HTR-8/SVneo (cell line): Measurements from ENCODE around the gene ABL2.
"Not testable (repeated sequence)": the region's sequence is repeated elsewhere in the genome, so short reads cannot be mapped to it uniquely, and the experiment has no call there.

ENCODE experiments used
- DNase-seq: peaks from one replicate; pipeline ENCODE4 v3.0.0; 2011; ENCODE audit warnings: low spot score, mixed read lengths; ENCODE audit not compliant: insufficient read length
- FAIRE-seq: peaks from 2 replicates; lab custom pipeline; 2011; peaks lifted over from hg19 to GRCh38; lab: Jason Lieb, UNC

The ABL2 gene

GRCh38 chr1:179175011-179175841 lies 54.3 kb downstream of the ABL2 start:
- FAIRE-seq: no peak
- no peak for DNase-seq

DNA sequence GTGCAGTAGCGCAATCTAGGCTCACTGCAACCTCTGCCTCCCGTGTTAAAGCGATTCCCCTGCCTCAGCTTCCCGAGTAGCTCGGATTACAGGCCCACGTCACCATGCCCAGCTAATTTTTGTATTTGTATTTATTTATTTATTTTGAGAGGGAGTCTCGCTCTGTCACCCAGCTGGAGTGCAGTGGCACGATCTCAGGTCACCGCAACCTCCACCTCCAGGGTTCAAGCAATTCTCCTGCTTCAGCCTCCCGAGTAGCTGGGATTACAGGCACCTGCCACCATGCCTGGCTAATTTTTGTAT lies 59.1 kb downstream of the ABL2 start:
- FAIRE-seq, DNase-seq: not testable (repeated sequence)

DNA sequence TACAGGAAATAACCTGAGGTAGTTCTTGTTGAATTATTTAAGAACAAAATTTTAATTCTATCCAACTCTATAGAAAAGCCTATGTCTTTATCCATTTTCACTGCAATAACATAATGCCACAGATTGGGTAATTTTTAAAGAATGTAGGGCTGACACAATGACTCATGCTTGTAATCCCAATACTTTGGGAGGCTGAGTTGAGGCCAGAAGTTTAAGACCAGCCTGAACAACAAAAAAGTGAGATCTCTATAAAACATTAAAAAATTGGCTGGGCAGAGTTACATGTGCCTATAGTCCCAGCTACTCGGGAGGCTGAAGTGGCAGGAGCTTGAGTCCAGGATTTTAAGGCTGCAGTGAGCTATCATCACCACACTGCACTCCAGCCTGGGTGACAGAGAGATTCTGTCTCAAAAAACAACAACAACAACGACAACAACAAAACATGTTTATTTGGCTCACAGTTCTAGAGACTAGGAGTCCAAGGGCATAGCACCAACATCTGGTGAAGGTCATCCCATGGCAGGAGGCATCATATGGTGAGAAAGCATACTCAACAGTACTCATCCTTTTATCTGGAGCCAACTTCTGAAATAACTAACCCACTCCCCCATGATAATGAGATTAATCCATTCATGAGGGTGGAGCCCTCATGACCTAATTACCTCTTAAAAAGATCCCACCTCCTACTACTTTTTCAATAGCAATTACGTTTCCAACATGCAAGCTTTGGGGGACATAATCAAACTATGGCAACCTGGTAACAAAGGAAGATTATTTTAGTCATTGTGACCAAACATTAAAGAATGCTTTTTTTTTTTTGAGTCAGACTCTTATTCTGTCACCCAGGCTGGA lies 59.6 kb downstream of the ABL2 start:
- DNase-seq (no peak), FAIRE-seq (no peak)

- FAIRE-seq: no peak
These were observed 60.9 kb downstream of the ABL2 start for GRCh38 chr1:179168536-179168935.

DNA sequence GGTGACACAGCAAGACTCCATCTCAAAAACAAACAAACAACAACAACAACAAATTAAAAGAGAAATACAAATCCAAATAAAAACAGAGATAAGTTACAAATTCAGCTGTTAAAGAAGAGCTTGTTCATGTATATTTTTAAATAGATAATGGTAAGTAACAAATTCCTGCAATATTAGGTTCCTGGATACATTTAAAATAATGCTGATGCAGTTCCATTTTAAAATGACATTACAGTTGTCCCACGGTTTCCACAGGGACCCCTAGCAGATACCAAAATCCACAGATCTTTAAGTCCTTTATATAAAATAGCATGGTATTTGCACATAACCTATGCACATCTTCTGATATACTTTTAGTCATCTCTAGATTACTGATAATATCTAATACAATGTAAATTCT lies 61.5 kb downstream of the ABL2 start:
- DNase-seq (no peak), FAIRE-seq (no peak)

More at GRCh38 chr1:179168536-179168935, 60.9 kb downstream of the ABL2 start:
- DNase-seq: no peak

DNA sequence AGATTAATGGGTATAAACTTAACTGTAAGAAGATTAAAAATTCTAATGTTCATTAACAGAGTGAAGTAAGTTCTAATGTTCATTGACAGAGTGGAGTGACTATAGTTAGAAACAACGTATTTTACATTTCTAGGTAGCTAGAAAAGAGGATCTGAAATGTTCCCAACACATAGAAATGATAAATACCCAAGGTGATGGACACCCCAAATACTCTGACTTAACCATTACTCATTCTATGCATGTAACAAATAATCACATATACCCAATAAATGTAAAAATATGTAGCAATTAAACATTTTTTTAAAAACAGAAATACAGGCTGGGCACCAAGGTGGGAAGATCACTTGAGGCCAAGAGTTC lies 62.1 kb downstream of the ABL2 start:
- FAIRE-seq: no peak
- no peak for DNase-seq

DNA sequence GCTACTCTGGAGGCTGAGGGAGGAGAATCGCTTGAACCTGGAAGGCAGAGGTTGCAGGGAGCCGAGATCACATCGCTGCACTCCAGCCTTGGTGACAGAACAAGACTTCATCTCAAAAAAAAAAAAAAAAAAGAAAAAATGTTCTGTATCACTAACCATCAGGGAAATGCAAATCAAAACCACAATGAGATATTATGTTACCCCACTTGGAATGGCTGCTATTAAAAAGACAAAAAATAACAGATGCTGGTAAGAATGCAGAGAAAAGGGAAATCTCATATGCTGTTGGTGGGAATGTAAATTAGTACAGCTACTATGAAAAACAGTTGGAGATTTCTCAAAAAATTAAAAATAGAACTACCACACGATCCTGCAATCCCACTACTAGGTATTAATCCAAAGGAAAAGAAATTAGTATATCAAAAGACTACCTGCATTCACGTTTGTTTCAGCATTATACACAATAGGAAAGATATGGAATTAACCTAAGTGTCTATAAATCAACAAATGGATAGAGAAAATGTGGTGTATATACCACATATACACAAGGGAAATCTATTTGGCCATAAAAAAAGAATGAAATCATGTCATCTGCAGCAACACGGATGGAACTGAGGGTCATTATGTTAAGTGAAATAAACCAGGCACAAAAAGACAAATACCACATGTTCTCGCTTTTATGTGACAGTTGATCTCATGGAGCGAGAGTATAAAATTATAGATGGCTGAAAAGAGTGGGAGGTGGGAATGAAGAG lies 62.6 kb downstream of the ABL2 start:
- DNase-seq: no peak
- no peak for FAIRE-seq

- no peak for FAIRE-seq
- DNase-seq: peak; percentile 59
These were observed 65.0 kb downstream of the ABL2 start for GRCh38 chr1:179164494-179164893.

DNA sequence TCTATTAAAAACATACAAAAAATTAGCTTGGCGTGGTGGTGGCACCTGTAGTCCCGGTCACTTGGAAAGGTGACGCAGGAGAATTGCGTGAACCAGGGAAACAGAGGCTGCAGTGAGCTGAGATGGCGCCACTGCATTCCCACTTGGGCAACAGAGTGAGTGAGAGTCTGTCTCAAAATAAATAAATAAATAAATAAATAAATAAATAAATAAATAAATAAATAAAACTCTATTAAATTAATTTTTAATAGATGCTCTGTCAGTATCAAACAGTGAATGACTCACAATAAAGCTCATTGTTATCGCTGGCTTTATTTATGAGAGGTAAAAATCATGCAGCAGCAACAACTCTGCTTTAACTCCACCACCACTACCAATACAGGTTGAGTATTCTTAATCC lies 72.8 kb downstream of the ABL2 start:
- DNase-seq (no peak), FAIRE-seq (no peak)

DNA sequence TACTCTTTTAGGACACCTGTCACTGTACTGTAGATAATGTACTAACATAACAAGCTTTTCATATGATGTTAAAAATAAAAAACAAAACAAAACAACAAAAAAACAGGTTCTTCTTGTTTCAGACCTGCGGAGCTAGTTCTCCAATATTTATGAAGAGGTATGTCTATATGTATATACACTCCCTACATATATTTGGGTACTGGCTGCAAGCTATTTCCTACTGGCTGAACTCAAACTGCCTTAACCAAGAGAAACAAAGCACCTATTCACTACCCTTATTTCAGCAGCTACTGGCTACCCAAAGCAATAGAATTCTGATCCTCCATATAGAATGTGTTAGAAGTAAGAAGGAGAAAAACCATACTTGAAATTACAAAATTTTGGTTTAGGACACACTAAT lies 73.5 kb downstream of the ABL2 start:
- FAIRE-seq: no peak
- no peak for DNase-seq

- FAIRE-seq (no peak), DNase-seq (no peak)
These were observed 73.9 kb downstream of the ABL2 start for GRCh38 chr1:179155615-179156014.

- DNase-seq (no peak), FAIRE-seq (no peak)
These were observed 75.0 kb downstream of the ABL2 start for GRCh38 chr1:179154437-179154836.

DNA sequence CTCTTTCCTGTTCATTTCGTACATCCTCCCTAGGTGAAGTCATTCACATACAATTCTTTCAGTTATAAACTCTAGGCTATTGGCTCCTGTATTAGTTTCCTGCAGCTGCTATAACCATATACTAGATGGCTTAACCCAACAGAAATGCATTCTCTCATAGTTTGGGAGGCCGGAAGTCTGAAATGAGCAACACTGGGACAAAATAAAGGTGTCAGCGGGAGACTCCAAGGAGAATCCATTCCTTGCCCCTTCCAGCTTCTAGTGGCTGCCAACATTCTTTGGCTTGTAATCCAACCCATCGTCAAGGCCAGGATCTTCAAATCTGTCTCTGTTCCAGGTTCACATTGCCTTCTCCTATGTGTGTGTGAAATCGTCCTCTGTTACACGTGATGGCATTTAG lies 76.3 kb downstream of the ABL2 start:
- DNase-seq (no peak), FAIRE-seq (no peak)

- FAIRE-seq (no peak), DNase-seq (no peak)
These were observed 77.4 kb downstream of the ABL2 start for GRCh38 chr1:179151908-179152682.

- DNase-seq (no peak), FAIRE-seq (no peak)
These were observed 82.6 kb downstream of the ABL2 start for GRCh38 chr1:179146911-179147310.

- FAIRE-seq (no peak), DNase-seq (no peak)
These were observed 83.0 kb downstream of the ABL2 start for GRCh38 chr1:179146476-179146875.

- no peak for FAIRE-seq
- no peak for DNase-seq
These were observed 84.0 kb downstream of the ABL2 start for GRCh38 chr1:179145521-179145920.

GRCh38 chr1:179144626-179145025 lies 84.9 kb downstream of the ABL2 start:
- DNase-seq (no peak), FAIRE-seq (no peak)

- no peak for FAIRE-seq
- DNase-seq: no peak
These were observed 86.2 kb downstream of the ABL2 start for GRCh38 chr1:179143322-179143721.

DNA sequence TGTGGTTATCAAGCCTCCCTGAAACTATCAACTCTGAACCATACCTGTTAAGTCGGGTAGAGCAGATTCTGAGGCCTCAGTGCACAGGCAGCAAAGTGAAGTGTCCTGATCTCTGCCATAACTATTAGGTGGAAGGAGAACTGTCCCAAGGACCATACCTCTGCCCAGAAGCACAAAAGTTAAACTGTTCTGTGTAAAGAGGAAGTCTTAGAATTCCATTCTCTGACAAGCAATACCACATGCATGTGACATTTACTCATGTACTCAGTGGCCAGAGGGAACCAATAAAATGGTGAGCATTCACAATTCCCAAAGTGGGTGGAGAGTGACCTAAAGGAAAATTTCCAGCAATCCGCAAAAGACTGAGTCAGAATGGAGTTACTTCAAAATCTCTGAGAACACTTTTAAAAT lies 86.6 kb downstream of the ABL2 start:
- DNase-seq (peak; percentile 84), FAIRE-seq (peak; percentile 55)
